Endodermal cell (in vitro differentiated cells): ENCODE results near the gene ANKRD27. TPM values are rescaled to one million over a fixed set of nuclear protein-coding genes. Genes with fewer than 3 reads are reported as not detected.
"Not testable (repeated sequence)": the region's sequence is repeated elsewhere in the genome, so short reads cannot be mapped to it uniquely, and the experiment has no call there.

Experiments used
- DNase-seq: peaks from one replicate; pipeline ENCODE4 v3.0.0-alpha.2; 2017
- H3K27ac ChIP-seq: 2 replicates; pipeline ENCODE4 v1.5.1; 2013; ENCODE audit warnings: mild to moderate bottlenecking, low read depth, low read length, moderate library complexity
- H3K27me3 ChIP-seq: 2 replicates; pipeline ENCODE4 v1.6.1; 2013; ENCODE audit warnings: mild to moderate bottlenecking, low read length, moderate library complexity; ENCODE audit not compliant: insufficient read depth, control insufficient read depth, poor library complexity, severe bottlenecking
- H3K36me3 ChIP-seq: 2 replicates; pipeline ENCODE4 v1.7.0; 2013; ENCODE audit warnings: mild to moderate bottlenecking, low read length, moderate library complexity; ENCODE audit not compliant: control insufficient read depth, insufficient read depth
- H3K4me1 ChIP-seq: one replicate; pipeline ENCODE4 v1.7.0; 2013; ENCODE audit warnings: low read length; ENCODE audit not compliant: control insufficient read depth, insufficient read depth
- H3K4me3 ChIP-seq: 2 replicates; pipeline ENCODE4 v1.5.1; 2013; ENCODE audit warnings: mild to moderate bottlenecking, low read length, moderate library complexity
- H3K9ac ChIP-seq: 2 replicates; pipeline ENCODE4 v1.6.1; 2013; ENCODE audit warnings: mild to moderate bottlenecking, low read length, moderate library complexity; ENCODE audit not compliant: poor library complexity, severe bottlenecking; ENCODE audit errors: extremely low read depth
- H3K9me3 ChIP-seq: 2 replicates; pipeline ENCODE4 v1.6.1; 2013; ENCODE audit warnings: mild to moderate bottlenecking, low read length, moderate library complexity; ENCODE audit not compliant: control insufficient read depth
- H3K27ac Mint-ChIP-seq: 2 replicates; pipeline ENCODE4 v1.8.0; 2020; ENCODE audit warnings: mixed read lengths
- H3K27me3 Mint-ChIP-seq: 2 replicates; pipeline ENCODE4 v1.8.0; 2021; ENCODE audit warnings: mild to moderate bottlenecking, mixed read lengths; ENCODE audit not compliant: insufficient read depth
- H3K36me3 Mint-ChIP-seq: 2 replicates; pipeline ENCODE4 v1.8.0; 2020; ENCODE audit warnings: low read depth, mixed read lengths
- H3K4me1 Mint-ChIP-seq: 2 replicates; pipeline ENCODE4 v1.8.0; 2020; ENCODE audit warnings: mixed read lengths
- H3K4me3 Mint-ChIP-seq: 2 replicates; pipeline ENCODE4 v1.8.0; 2020; ENCODE audit warnings: mild to moderate bottlenecking, moderate library complexity, mixed read lengths
- H3K9me3 Mint-ChIP-seq: 2 replicates; pipeline ENCODE4 v1.8.0; 2020; ENCODE audit warnings: mild to moderate bottlenecking, mixed read lengths
- CTCF ChIP-seq: fragments of 200-600 bp; sonication (generic); conservative IDR thresholded peaks from 2 replicates; pipeline ENCODE4 v1.5.0; 2021; ENCODE audit warnings: antibody characterized with exemption, mild to moderate bottlenecking
- WGBS, 2 experiments: methylation state at CpG; one replicate each; pipeline versions ENCODE4 v1.1.5 to v1.1.7; 2013; ENCODE audit warnings: missing lambda C conversion rate in 2 of 2, mixed read lengths in 1 of 2; ENCODE audit not compliant: insufficient coverage in 1 of 2, insufficient read length in 1 of 2; 5-methylcytosine and 5-hydroxymethylcytosine counted together
- total RNA-seq, 2 donors: library from RNA; stranded (reverse); fragmentation: NEBNext Ultra II Directional in 1 of 2; extraction: Animal tissue kit (Norgen Biotek cat#: 25700) in 1 of 2; gene quantifications; 2 replicates in 1 of 2; 3 replicates in 1 of 2; pipeline ENCODE4 v1.2.1, GENCODE V29; 2021

ANKRD27 gene
- total RNA-seq, 2 donors from 2014 or later: 35.1 to 35.9 TPM

- peaks cover 87% of the 10 kb centered on the region for H3K36me3 ChIP-seq
- H3K27ac ChIP-seq: no peak overlapping the region
- no peak overlapping the region for H3K4me3 ChIP-seq
- no peak overlapping the region for H3K4me3 Mint-ChIP-seq
- peaks cover 9% of the 10 kb centered on the region for H3K4me1 Mint-ChIP-seq
- no peaks in the 10 kb centered on the region for H3K4me1 ChIP-seq
- no peak overlapping the region for H3K9ac ChIP-seq
- H3K27ac Mint-ChIP-seq: no peak overlapping the region
- DNase-seq: no peak
- H3K36me3 Mint-ChIP-seq: peaks cover 81% of the 10 kb centered on the region
- peaks cover 14% of the 10 kb centered on the region for H3K9me3 Mint-ChIP-seq
- TF ChIP-seq CTCF: no peak
- WGBS, 2 experiments: 92 to 97% methylated on average over 11 of the region's 11 CpGs
- H3K27me3 Mint-ChIP-seq: no peaks in the 10 kb centered on the region
- no peaks in the 10 kb centered on the region for H3K27me3 ChIP-seq
- peaks cover 5% of the 10 kb centered on the region for H3K9me3 ChIP-seq
These were observed 77.0 kb downstream of the ANKRD27 start for GRCh38 chr19:32598022-32598421.

- DNase-seq: no peak
- no peak overlapping the region for H3K27ac Mint-ChIP-seq
- Histone ChIP-seq H3K27me3 (no peaks in the 10 kb centered on the region), H3K36me3 (peaks cover 75% of the 10 kb centered on the region), H3K4me1 (no peaks in the 10 kb centered on the region), H3K9me3 (peaks cover 5% of the 10 kb centered on the region), H3K9ac (no peak overlapping the region), H3K4me3 (no peak overlapping the region), H3K27ac (no peak overlapping the region)
- TF ChIP-seq CTCF: no peak
- H3K9me3 Mint-ChIP-seq: peaks cover 32% of the 10 kb centered on the region
- peaks cover 83% of the 10 kb centered on the region for H3K36me3 Mint-ChIP-seq
- H3K4me1 Mint-ChIP-seq: peaks cover 9% of the 10 kb centered on the region
- no peak overlapping the region for H3K4me3 Mint-ChIP-seq
- 95 to 98% methylated on average over 5 to 6 of the region's 6 CpGs for WGBS, 2 experiments
- H3K27me3 Mint-ChIP-seq: no peaks in the 10 kb centered on the region
These were observed 79.5 kb downstream of the ANKRD27 start for GRCh38 chr19:32595491-32595890.

GRCh38 chr19:32594021-32594420 lies 81.0 kb downstream of the ANKRD27 start:
- H3K9me3 Mint-ChIP-seq: peaks cover 35% of the 10 kb centered on the region
- DNase-seq: no peak
- WGBS, 2 experiments: 83 to 90% methylated on average over 2 of the region's 2 CpGs
- no peaks in the 10 kb centered on the region for H3K4me1 ChIP-seq
- H3K9me3 ChIP-seq: peaks cover 5% of the 10 kb centered on the region
- no peak overlapping the region for H3K4me3 Mint-ChIP-seq
- H3K36me3 ChIP-seq: peaks cover 60% of the 10 kb centered on the region
- H3K27ac Mint-ChIP-seq: no peak overlapping the region
- no peak overlapping the region for H3K27ac ChIP-seq
- H3K4me1 Mint-ChIP-seq: peaks cover 9% of the 10 kb centered on the region
- H3K36me3 Mint-ChIP-seq: peaks cover 79% of the 10 kb centered on the region
- no peak for TF ChIP-seq CTCF
- no peaks in the 10 kb centered on the region for H3K27me3 Mint-ChIP-seq
- no peak overlapping the region for H3K9ac ChIP-seq
- H3K27me3 ChIP-seq: no peaks in the 10 kb centered on the region
- H3K4me3 ChIP-seq: no peak overlapping the region

- 100% methylated on average over 3 of the region's 8 CpGs; no CpG with 5 or more reads in 1 of the 2 experiments for WGBS, 2 experiments
These were observed 87.1 kb downstream of the ANKRD27 start for GRCh38 chr19:32587747-32588504.

More at GRCh38 chr19:32587747-32588504, 87.1 kb downstream of the ANKRD27 start:
- H3K27me3 Mint-ChIP-seq, H3K4me3 Mint-ChIP-seq, H3K27ac Mint-ChIP-seq, DNase-seq, H3K4me3 ChIP-seq, H3K27ac ChIP-seq, H3K9me3 ChIP-seq, H3K4me1 Mint-ChIP-seq, H3K4me1 ChIP-seq, H3K9ac ChIP-seq, H3K27me3 ChIP-seq: not testable (repeated sequence)
- Mint-ChIP-seq H3K36me3 (peaks cover 69% of the 10 kb centered on the region), H3K9me3 (peaks cover 34% of the 10 kb centered on the region)
- peaks cover 45% of the 10 kb centered on the region for H3K36me3 ChIP-seq
